Measurements from ENCODE around the gene ADAMTS19.
"Not testable (repeated sequence)": the region's sequence is repeated elsewhere in the genome, so short reads cannot be mapped to it uniquely, and the experiment has no call there.

The ADAMTS19 gene

DNA sequence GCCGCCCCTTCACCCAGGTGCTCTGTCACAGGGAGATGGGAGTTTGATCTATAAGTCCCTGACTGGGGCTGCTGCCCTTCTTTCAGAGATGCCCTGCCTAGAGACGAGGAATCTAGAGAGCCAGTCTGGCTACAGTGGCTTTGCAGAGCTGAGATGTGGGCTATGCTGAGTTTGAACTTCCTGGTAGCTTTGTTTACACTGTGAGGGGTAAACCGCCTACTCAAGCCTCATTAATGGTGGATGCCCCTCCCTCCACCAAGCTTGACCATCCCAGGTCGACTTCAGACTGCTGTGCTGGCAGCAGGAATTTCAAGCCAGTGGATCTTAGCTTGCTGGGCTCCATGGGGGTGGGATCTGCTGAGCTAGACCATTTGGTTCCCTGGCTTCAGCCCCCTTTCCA lies 124.4 kb downstream of the ADAMTS19 start:
- WGBS (ENCODE audit: insufficient coverage, insufficient read length), result no CpG with 5 or more reads among the region's 4 CpGs
- not testable (repeated sequence) for H3K4me3 ChIP-seq (ENCODE audit: low read length); H3K27me3 ChIP-seq (ENCODE audit: control insufficient read depth, insufficient read depth, low read length); DNase-seq (ENCODE audit: low read depth, low spot score); H3K27ac ChIP-seq (ENCODE audit: low read length); H3K9me3 ChIP-seq (ENCODE audit: control insufficient read depth, insufficient read depth, low read length); H3K36me3 ChIP-seq (ENCODE audit: control insufficient read depth, insufficient read depth, low read length); H3K4me1 ChIP-seq (ENCODE audit: control insufficient read depth, insufficient read depth, low read length)

GRCh38 chr5:129591508-129592160 lies 131.5 kb downstream of the ADAMTS19 start:
- no peak for DNase-seq (ENCODE audit: low read depth, low spot score)
- Histone ChIP-seq H3K27ac (ENCODE audit: low read length) (no peak overlapping the region), H3K9me3 (ENCODE audit: control insufficient read depth, insufficient read depth, low read length) (no peaks in the 10 kb centered on the region), H3K4me3 (ENCODE audit: low read length) (no peak overlapping the region), H3K36me3 (ENCODE audit: control insufficient read depth, insufficient read depth, low read length) (no peaks in the 10 kb centered on the region), H3K4me1 (ENCODE audit: control insufficient read depth, insufficient read depth, low read length) (no peaks in the 10 kb centered on the region), H3K27me3 (ENCODE audit: control insufficient read depth, insufficient read depth, low read length) (no peaks in the 10 kb centered on the region)
- WGBS (ENCODE audit: insufficient coverage, insufficient read length), result no CpG with 5 or more reads among the region's 3 CpGs

GRCh38 chr5:129593525-129593924 lies 133.4 kb downstream of the ADAMTS19 start:
- Histone ChIP-seq H3K36me3 (ENCODE audit: control insufficient read depth, insufficient read depth, low read length) (no peaks in the 10 kb centered on the region), H3K27ac (ENCODE audit: low read length) (no peak overlapping the region), H3K27me3 (ENCODE audit: control insufficient read depth, insufficient read depth, low read length) (no peaks in the 10 kb centered on the region), H3K9me3 (ENCODE audit: control insufficient read depth, insufficient read depth, low read length) (no peaks in the 10 kb centered on the region), H3K4me3 (ENCODE audit: low read length) (no peak overlapping the region), H3K4me1 (ENCODE audit: control insufficient read depth, insufficient read depth, low read length) (no peaks in the 10 kb centered on the region)
- WGBS (ENCODE audit: insufficient coverage, insufficient read length), result 100% methylated on average over 1 of the region's 2 CpGs
- DNase-seq (ENCODE audit: low read depth, low spot score), result no peak

DNA sequence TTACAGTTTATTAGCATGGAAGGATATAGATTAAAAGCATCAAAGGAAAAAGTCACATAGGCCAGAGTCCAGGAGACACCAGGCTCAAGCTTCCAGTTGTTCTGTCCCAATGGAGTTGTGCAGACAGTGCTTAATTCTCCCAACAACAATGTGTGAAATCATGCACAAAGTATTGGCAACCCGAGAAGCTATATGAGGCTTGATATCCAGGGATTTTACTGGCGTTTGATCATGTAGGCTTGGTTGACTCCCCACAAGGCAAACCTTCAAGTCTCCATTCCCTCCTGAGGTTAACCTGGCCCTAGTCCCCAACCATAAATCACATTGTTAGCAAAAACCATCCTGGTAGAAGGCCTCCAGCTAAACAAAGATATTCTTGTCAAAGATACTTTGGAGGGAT lies 141.5 kb downstream of the ADAMTS19 start:
- H3K4me3 ChIP-seq (ENCODE audit: low read length), result no peak overlapping the region
- no peaks in the 10 kb centered on the region for H3K9me3 ChIP-seq (ENCODE audit: control insufficient read depth, insufficient read depth, low read length)
- H3K27ac ChIP-seq (ENCODE audit: low read length), result no peak overlapping the region
- no peaks in the 10 kb centered on the region for H3K27me3 ChIP-seq (ENCODE audit: control insufficient read depth, insufficient read depth, low read length)
- DNase-seq (ENCODE audit: low read depth, low spot score), result no peak
- no peaks in the 10 kb centered on the region for H3K4me1 ChIP-seq (ENCODE audit: control insufficient read depth, insufficient read depth, low read length)
- WGBS (ENCODE audit: insufficient coverage, insufficient read length), result no CpG with 5 or more reads among the region's 2 CpGs
- no peaks in the 10 kb centered on the region for H3K36me3 ChIP-seq (ENCODE audit: control insufficient read depth, insufficient read depth, low read length)

DNA sequence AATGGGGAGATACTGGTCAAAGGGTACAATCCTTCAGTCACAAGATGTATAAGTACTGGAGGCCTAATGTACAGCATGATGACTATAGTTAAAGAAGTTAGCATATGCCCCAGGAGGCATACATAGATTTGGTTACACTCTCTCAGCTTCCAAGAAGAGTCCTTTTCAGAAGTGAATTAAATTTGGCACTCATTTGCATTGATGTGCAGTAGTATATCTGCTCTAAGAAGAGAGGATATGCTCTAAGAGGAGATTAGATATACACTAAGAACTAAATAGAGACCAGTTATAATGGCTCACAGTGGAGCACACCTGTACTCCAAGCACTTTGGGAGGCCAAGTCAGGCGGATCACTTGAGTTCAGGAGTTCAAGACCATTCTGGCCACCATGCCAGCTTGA lies 148.3 kb downstream of the ADAMTS19 start:
- no CpG with 5 or more reads among the region's 1 CpG for WGBS (ENCODE audit: insufficient coverage, insufficient read length)
- Histone ChIP-seq H3K27me3 (ENCODE audit: control insufficient read depth, insufficient read depth, low read length) (no peaks in the 10 kb centered on the region), H3K9me3 (ENCODE audit: control insufficient read depth, insufficient read depth, low read length) (no peaks in the 10 kb centered on the region), H3K4me3 (ENCODE audit: low read length) (no peak overlapping the region), H3K4me1 (ENCODE audit: control insufficient read depth, insufficient read depth, low read length) (no peaks in the 10 kb centered on the region), H3K27ac (ENCODE audit: low read length) (no peak overlapping the region), H3K36me3 (ENCODE audit: control insufficient read depth, insufficient read depth, low read length) (no peaks in the 10 kb centered on the region)
- DNase-seq (ENCODE audit: low read depth, low spot score), result no peak

DNA sequence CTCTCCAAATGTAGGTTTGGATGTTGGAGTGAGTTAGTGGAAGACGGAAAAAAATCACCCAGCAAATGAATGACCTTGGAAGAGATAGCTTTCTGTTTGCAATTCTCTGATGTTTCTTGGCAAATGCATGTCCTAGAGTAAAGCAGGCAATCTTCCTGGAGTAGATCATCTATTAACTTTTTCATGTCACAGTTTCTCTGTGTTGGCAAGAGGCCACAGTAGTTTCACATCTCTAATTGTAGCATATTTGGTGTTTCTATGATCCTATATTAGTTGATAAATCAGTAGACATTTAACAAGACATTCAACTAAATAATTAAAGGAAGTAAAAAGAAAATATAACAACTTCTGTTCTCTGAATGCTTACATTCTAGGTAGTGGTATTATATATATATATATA lies 149.6 kb downstream of the ADAMTS19 start:
- DNase-seq (ENCODE audit: low read depth, low spot score), result no peak
- Histone ChIP-seq H3K4me3 (ENCODE audit: low read length) (no peak overlapping the region), H3K27ac (ENCODE audit: low read length) (no peak overlapping the region), H3K27me3 (ENCODE audit: control insufficient read depth, insufficient read depth, low read length) (no peaks in the 10 kb centered on the region), H3K9me3 (ENCODE audit: control insufficient read depth, insufficient read depth, low read length) (no peaks in the 10 kb centered on the region), H3K36me3 (ENCODE audit: control insufficient read depth, insufficient read depth, low read length) (no peaks in the 10 kb centered on the region), H3K4me1 (ENCODE audit: control insufficient read depth, insufficient read depth, low read length) (no peaks in the 10 kb centered on the region)
- WGBS (ENCODE audit: insufficient coverage, insufficient read length), result no CpG with 5 or more reads among the region's 1 CpG

DNA sequence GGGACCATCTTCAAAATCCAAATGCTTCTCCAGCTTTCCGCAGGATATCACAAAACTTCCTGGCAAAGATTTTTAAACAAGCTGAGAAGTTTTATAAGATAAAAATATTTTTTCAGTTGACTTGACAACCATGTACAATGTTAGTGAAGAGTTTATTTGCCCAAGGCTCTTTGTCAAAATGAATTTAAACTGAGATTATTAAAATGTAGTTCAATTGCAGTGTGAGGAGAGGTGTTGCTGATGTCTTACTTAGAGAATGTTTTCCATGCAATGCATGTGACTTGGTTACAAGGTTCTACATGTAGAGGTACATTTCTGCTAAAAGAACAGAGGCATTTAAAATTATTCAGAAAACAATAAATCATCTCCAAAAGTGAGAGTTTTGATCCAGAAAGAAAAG lies 156.4 kb downstream of the ADAMTS19 start:
- no peak for DNase-seq (ENCODE audit: low read depth, low spot score)
- H3K9me3 ChIP-seq (ENCODE audit: control insufficient read depth, insufficient read depth, low read length), result no peaks in the 10 kb centered on the region
- no peak overlapping the region for H3K4me3 ChIP-seq (ENCODE audit: low read length)
- no peaks in the 10 kb centered on the region for H3K36me3 ChIP-seq (ENCODE audit: control insufficient read depth, insufficient read depth, low read length)
- no peaks in the 10 kb centered on the region for H3K27me3 ChIP-seq (ENCODE audit: control insufficient read depth, insufficient read depth, low read length)
- H3K27ac ChIP-seq (ENCODE audit: low read length), result no peak overlapping the region
- WGBS (ENCODE audit: insufficient coverage, insufficient read length), result no CpG with 5 or more reads among the region's 1 CpG
- no peaks in the 10 kb centered on the region for H3K4me1 ChIP-seq (ENCODE audit: control insufficient read depth, insufficient read depth, low read length)

- Histone ChIP-seq H3K27ac (ENCODE audit: low read length) (no peak overlapping the region), H3K27me3 (ENCODE audit: control insufficient read depth, insufficient read depth, low read length) (no peaks in the 10 kb centered on the region), H3K9me3 (ENCODE audit: control insufficient read depth, insufficient read depth, low read length) (no peaks in the 10 kb centered on the region), H3K36me3 (ENCODE audit: control insufficient read depth, insufficient read depth, low read length) (no peaks in the 10 kb centered on the region), H3K4me3 (ENCODE audit: low read length) (no peak overlapping the region), H3K4me1 (ENCODE audit: control insufficient read depth, insufficient read depth, low read length) (no peaks in the 10 kb centered on the region)
- DNase-seq (ENCODE audit: low read depth, low spot score), result no peak
- WGBS (ENCODE audit: insufficient coverage, insufficient read length), result no CpG with 5 or more reads among the region's 1 CpG
Observed at GRCh38 chr5:129617206-129617605, 157.1 kb downstream of the ADAMTS19 start.

DNA sequence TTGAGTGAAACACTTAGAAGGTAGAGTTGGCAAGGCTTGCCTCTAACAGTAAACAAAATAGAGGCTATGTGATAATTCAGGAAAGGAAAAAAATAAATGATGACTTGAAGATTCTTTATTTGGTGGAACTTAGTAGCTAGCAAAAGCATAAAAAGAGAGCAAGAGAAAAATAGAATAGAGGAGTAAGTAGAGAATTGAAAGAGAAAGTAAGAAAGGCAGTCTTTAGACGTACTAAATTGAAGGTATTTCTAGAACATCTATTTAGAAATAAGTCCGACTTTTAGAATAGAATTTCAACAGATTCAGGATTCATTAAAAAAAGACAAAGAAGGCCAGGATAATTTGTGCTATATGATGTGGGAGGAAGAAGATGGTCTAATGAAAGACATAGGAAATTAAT lies 159.7 kb downstream of the ADAMTS19 start:
- no peak overlapping the region for H3K27ac ChIP-seq (ENCODE audit: low read length)
- no peaks in the 10 kb centered on the region for H3K36me3 ChIP-seq (ENCODE audit: control insufficient read depth, insufficient read depth, low read length)
- no peaks in the 10 kb centered on the region for H3K27me3 ChIP-seq (ENCODE audit: control insufficient read depth, insufficient read depth, low read length)
- DNase-seq (ENCODE audit: low read depth, low spot score), result no peak
- H3K4me3 ChIP-seq (ENCODE audit: low read length), result no peak overlapping the region
- H3K9me3 ChIP-seq (ENCODE audit: control insufficient read depth, insufficient read depth, low read length), result no peaks in the 10 kb centered on the region
- 100% methylated on average over 1 of the region's 2 CpGs for WGBS (ENCODE audit: insufficient coverage, insufficient read length)
- no peaks in the 10 kb centered on the region for H3K4me1 ChIP-seq (ENCODE audit: control insufficient read depth, insufficient read depth, low read length)

- Histone ChIP-seq H3K4me3 (ENCODE audit: low read length) (no peak overlapping the region), H3K27ac (ENCODE audit: low read length) (no peak overlapping the region), H3K27me3 (ENCODE audit: control insufficient read depth, insufficient read depth, low read length) (no peaks in the 10 kb centered on the region), H3K9me3 (ENCODE audit: control insufficient read depth, insufficient read depth, low read length) (no peaks in the 10 kb centered on the region), H3K4me1 (ENCODE audit: control insufficient read depth, insufficient read depth, low read length) (no peaks in the 10 kb centered on the region), H3K36me3 (ENCODE audit: control insufficient read depth, insufficient read depth, low read length) (no peaks in the 10 kb centered on the region)
- DNase-seq (ENCODE audit: low read depth, low spot score), result no peak
- WGBS (ENCODE audit: insufficient coverage, insufficient read length), result no CpG with 5 or more reads among the region's 1 CpG
Observed at GRCh38 chr5:129622531-129622930, 162.4 kb downstream of the ADAMTS19 start.

DNA sequence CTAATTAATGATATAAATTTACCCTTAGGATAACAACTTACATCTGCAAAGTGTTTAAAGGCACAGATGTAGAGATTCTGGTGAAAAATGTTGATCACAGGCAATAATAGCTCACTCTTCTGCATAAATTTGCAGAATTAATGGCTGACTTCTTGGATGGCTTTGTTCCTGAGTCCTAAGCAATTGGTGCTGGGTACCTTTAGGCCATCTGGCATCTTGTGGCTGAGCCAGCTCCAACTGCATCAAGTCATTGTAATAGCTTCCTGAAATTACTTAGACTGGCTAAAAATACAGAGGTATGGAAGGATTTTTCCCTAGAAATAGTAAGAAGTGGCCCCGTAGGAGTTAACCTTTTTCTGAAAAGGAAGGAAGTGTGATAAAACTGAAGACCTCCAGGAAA lies 169.5 kb downstream of the ADAMTS19 start:
- no peaks in the 10 kb centered on the region for H3K9me3 ChIP-seq (ENCODE audit: control insufficient read depth, insufficient read depth, low read length)
- H3K27ac ChIP-seq (ENCODE audit: low read length), result no peak overlapping the region
- H3K27me3 ChIP-seq (ENCODE audit: control insufficient read depth, insufficient read depth, low read length), result no peaks in the 10 kb centered on the region
- no peaks in the 10 kb centered on the region; the same call in 1 of the 2 replicates for H3K36me3 ChIP-seq (ENCODE audit: control insufficient read depth, insufficient read depth, low read length)
- H3K4me1 ChIP-seq (ENCODE audit: control insufficient read depth, insufficient read depth, low read length), result no peaks in the 10 kb centered on the region
- no CpG with 5 or more reads among the region's 1 CpG for WGBS (ENCODE audit: insufficient coverage, insufficient read length)
- H3K4me3 ChIP-seq (ENCODE audit: low read length), result no peak overlapping the region
- DNase-seq (ENCODE audit: low read depth, low spot score), result no peak

All from iPS DF 6.9 (cell line).